HG02852 (cell line): Measurements from ENCODE around the gene BUB1B.

ENCODE experiments used
- ATAC-seq: cut with Tn5 transposase; IDR thresholded peaks from one replicate; pipeline ENCODE4 v1.9.1; 2021; ENCODE audit warnings: mild to moderate bottlenecking, moderate library complexity; ENCODE audit not compliant: unreplicated experiment

BUB1B gene

GRCh38 chr15:40252438-40253166, 91.7 kb downstream of the BUB1B start:
- no peak for ATAC-seq

DNA sequence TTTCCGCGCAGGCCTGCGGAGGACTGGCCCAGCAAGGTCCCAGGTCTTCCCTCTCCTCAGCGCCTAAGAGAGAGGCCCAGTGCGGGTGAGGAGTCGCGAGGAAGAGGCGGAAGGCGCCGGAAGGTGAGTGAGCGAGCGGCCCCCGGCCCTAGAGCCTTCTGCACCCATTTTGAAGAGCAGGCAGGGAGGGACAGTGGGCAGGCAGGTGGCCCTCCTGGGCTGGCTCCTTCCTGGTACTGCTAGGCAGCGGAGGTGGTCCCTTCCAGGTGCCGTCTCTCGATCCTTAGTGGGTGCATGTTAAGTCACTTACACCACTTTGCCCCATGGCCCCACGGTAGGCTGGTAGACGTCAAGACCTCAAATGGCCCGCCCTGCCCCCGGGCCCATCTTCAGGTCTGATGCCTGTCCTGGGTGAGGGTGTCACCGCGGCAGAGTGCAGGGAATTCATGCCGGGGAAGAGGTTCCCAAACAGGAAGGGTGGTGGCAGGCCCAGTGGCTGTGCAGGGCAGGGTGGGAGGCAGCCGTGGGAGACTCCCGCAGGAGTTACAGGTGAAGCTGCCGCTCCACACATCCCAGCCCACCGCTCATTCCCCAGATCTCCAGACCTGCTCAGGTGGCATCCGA, 92.4 kb downstream of the BUB1B start:
- ATAC-seq, result no peak

- ATAC-seq, result no peak
These were observed 93.6 kb downstream of the BUB1B start for GRCh38 chr15:40254452-40254851.

DNA sequence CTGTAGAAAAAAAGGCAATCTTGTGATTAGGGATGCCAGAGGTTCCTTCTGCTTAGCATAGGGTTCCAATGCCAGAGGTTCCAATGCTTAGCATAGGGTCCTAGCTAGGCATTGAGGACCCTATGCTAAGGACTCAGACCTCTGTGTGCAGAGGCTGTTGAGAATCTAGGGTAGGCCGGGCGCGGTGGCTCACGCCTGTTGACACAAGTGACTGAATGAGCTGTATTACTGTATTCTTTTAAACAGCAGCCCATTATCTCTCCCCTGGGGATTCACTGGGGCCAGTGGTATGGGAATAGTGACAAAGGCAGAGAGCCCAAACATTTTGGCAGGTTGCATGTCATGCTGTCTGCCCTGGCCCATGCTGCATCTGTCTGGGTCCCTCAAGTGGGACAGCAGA, 94.2 kb downstream of the BUB1B start:
- ATAC-seq, result no peak

GRCh38 chr15:40256638-40257235, 95.9 kb downstream of the BUB1B start:
- ATAC-seq, result no peak

GRCh38 chr15:40257656-40258450, 97.0 kb downstream of the BUB1B start:
- ATAC-seq, result no peak

DNA sequence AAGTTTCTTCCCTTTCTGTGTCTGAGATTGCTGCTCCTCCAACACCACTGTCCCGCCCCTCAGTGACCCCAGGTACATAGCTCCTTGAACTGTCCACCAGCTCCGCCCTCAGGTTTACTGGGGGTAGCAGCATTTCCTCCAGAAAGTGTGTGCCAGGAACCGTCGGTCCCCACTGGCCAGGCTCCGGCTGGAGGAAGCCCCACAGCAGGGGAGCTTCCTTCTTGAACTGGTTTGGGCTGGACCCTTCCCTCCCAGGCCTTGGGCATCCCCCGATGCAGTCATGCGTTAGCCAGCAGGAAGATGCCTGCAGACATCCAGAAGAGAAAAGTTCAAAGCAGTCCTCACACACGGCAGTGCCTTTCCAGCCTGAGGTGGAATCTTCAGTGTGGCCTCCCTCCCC, 97.7 kb downstream of the BUB1B start:
- ATAC-seq, result no peak

- no peak for ATAC-seq
These were observed 98.2 kb downstream of the BUB1B start for GRCh38 chr15:40259021-40259420.

GRCh38 chr15:40263024-40263754, 102.3 kb downstream of the BUB1B start:
- no peak for ATAC-seq

DNA sequence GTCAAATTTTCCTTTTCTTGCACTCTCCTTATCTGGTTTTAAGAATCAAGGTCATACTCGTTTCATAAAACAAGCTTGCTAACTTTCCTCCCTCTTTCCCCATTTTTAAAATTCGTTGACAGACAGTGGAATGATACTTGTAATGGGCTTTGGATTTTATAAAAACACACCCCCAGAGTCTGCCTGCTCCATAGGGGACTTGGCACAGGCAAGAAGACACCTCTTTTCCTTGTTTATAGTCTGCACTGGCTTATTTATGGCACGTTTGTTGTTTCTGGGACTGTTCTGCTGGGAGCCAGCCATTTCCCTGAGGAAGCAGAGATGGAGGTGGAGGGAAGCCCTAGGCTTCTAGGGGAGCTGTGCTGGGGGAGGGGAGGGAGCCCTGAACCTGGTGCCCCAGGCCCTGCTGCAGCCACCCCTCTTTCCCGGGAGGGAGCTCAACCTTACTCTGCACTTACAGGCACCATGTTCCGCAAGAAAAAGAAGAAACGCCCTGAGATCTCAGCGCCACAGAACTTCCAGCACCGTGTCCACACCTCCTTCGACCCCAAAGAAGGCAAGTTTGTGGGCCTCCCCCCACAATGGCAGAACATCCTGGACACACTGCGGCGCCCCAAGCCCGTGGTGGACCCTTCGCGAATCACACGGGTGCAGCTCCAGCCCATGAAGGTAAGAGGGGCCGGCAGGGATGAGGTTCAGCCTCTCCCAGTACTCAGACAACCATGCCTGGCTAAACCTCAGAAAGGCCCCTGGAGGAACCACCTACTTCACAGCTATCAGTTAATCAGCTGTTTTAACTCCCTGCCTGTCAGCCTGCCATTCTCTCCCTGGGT, 103.7 kb downstream of the BUB1B start:
- ATAC-seq, result no peak

DNA sequence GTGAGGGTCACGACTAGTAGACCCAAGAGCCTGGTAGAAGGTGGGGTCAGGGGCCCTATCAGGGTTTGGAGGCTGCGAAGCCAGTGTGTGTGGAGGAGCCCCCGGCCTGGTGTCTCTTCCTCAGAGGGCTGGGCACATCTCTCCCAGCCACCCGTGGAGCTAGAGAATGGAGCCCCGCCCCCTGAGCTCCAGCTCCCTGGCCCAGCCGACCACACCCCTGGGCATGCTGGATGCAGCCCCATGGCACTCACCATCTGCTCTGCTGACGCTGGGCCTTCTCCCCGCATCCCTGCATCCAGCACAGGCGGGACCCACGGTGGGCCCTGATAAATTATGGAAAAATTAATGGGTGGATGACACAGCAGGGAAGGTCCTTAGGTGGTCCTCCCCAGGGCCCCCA, 104.5 kb downstream of the BUB1B start:
- no peak for ATAC-seq

- no peak for ATAC-seq
These were observed 105.0 kb downstream of the BUB1B start for GRCh38 chr15:40265875-40266274.

DNA sequence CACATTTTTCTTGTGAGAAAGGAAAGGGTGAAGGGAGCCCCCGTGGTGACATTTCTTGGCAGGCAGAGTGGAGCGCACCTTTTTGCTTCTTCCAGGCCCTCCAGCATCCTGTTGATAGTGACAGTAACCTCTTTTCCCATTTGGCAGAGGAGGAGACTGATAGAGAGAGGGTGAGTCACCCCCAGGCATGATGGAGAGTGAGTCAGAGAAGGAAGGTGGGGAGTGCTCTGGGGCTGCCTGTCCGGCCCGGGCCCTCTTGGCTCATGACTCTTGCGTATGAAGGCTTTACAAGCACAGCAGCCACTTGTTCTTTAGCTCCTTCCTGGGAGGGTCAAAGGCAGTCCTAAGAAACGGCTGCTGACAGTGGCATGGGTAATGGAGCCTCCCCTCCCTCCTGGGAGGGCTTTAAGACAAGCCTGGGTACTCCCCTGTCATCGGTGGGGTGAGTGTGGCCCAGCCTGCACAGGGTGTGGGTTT, 106.0 kb downstream of the BUB1B start:
- ATAC-seq, result no peak

DNA sequence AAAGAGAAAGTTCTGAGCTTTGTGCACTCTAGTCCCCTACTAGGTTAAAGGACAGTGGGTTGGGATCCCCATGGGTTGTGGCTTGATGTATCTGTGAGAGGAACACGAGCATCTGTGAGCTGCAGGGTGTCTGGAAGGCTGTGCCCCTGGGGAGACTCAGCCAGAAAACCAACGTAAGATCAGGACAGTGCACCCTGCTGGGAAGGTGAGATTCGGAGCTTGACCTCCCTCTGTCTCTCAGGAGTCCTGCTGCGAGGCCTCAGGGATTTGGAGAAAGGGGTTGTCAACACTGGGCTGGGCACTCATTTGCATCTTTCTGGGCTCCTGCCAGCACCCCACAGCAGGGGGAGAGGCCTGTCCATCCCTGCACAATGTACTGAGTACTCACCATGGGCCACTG, 106.8 kb downstream of the BUB1B start:
- ATAC-seq, result no peak

DNA sequence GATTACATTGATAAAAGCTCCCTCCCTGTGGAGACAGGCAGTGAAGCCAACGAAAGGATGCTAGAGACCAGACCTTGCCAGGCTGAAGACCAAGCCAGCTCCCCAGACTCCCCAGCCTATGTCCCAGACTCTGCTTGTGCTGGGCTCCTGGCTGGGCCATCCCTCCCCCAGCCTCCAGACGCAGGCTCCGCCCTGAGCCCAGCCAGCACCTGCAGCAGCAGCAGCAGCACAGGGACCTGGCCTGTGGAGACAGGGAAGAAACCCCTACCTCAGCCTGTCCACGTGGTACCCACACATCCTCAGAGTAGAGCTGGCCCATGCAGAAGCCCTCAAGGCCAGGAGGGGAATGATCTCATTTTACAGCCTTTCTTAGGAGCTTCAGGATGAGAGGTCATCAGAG, 108.7 kb downstream of the BUB1B start:
- ATAC-seq, result no peak

DNA sequence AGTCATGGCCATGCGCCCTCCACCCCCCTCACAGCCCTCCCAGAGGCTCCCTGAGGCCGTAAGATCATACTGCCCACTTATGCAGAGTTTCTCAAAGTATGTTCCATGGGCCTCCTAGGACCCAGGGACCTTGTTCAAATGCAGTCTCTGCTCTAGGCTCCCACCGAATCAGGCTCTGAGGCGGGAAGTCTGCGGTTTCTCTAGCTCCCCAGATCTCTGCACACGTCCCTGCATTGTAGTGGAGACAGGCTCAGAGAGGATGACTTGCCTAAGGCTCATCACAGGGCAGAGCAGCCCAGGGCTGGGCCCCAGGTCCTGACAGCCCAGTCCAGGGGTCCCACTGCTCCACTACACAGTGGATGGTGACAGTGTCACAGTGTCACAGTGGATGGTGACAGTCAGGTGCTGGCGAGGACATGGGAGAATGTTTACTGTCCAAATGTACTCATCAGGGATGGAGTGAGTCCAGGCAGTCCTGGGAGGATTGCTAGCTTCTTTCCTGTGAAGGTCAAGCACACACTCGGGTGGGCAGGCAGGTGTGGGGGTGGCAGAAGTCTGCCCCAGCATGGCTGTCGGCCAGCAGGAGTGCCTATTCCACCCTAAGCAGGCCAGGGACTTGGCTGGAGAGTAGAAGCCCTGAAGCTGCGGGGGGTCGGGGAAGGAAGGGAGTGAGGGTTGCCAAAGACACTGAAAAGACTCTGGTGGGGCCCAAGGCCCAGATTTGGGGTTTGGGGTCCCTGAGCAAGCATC, 109.6 kb downstream of the BUB1B start:
- ATAC-seq, result no peak
